ENCODE measurements around the gene DNPH1. TPM values are rescaled to one million over a fixed set of nuclear protein-coding genes. Genes with fewer than 3 reads are reported as not detected.
A peak's percentile ranks its signal among the peaks of the same experiment; 100 is the strongest.

DNPH1 gene
- total and polyA plus RNA-seq, 9 of the 15 experiments (the other 6 are each of a cell fraction or from before 2014, with no cell fraction given) = 7.3 to 300 (median 68.7) TPM

DNA sequence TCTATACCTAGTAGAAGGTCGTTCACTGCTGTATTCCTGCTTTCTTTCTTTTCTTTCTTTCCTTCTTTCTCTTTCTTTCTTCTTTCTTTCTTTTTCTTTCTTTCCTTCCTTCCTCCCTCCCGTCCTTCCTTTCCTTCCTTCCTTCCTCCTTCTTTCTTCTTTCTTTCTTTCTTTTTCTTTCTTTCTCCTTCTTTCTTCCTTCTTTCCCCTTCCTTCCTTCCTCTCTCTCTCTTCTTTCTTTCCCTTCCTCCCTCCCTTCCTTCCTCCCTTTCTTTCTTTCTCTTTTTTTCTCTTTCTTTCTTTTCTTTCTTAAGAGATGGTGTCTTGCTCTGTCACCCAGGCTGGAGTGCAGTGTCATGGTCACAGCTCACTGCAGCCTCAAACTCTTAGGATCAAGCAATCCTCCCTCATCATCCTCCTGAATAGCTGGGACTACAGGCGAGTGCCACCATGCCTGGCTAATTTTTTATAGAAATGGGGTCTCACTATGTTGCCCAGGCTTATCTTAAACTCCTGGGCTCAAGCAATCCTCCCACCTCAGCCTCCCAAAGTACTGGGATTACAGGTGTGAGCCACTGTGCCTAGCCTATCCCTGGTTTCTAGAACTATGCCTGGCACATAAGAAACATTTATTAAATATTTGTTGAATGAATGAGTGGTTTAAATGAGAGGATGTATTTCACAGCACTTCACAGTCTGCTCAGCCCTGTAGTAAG is 2.6 kb upstream of the DNPH1 start (continued):
- TF ChIP-seq THRB (CRISPR knock-in tag; conservative IDR thresholded peaks at IDR 0.05) (peak; percentile 79; the same call in 1 of the 2 replicates), ZNF121 (CRISPR knock-in tag; conservative IDR thresholded peaks at IDR 0.05) (peak; percentile 91), LEF1 (IDR thresholded peaks at IDR 0.05) (peak; percentile 14; the same call in 1 of the 2 replicates), ZNF253 (CRISPR knock-in tag; conservative IDR thresholded peaks at IDR 0.05) (no peak), ZEB2 (IDR thresholded peaks at IDR 0.05) (no peak), PTTG1 (tag; IDR thresholded peaks at IDR 0.05; ENCODE audit: low read depth) (no peak), HBP1 (CRISPR knock-in tag; IDR thresholded peaks at IDR 0.05) (0 out of 2 replicates have a peak, but pooled peaks have one; percentile 50), HNRNPL (IDR thresholded peaks at IDR 0.05; ENCODE audit: low read depth, low read length) (no peak), IRF2 (CRISPR knock-in tag; IDR thresholded peaks at IDR 0.05) (no peak), ZBTB2 (IDR thresholded peaks at IDR 0.05) (peak; percentile 80; the same call in 1 of the 2 replicates), CHD7 (IDR thresholded peaks at IDR 0.05; ENCODE audit: low read depth, low read length) (no peak), HDAC3 (IDR thresholded peaks at IDR 0.05; ENCODE audit: borderline replicate concordance, partially characterized antibody) (no peak)
